SU-DHL-6 (cell line): ENCODE results near the gene HCFC1.

Experiments used
- EZH2phosphoT487 ChIP-seq: fragments of 200-600 bp; sonication (generic), shearing (Covaris generic); conservative IDR thresholded peaks from 2 replicates; pipeline ENCODE4 v1.6.1; 2018; ENCODE audit warnings: mild to moderate bottlenecking, antibody characterized with exemption, low read length, moderate library complexity, mixed read lengths
- TF ChIP-seq, protein P1 (sequence below): fragments of 200-600 bp; sonication (generic); IDR thresholded peaks from one replicate; pipeline ENCODE4 v1.5.1; 2017; ENCODE audit warnings: antibody characterized with exemption, mild to moderate bottlenecking, low read length, moderate library complexity; ENCODE audit not compliant: insufficient read depth, poor library complexity, severe bottlenecking

DNA sequence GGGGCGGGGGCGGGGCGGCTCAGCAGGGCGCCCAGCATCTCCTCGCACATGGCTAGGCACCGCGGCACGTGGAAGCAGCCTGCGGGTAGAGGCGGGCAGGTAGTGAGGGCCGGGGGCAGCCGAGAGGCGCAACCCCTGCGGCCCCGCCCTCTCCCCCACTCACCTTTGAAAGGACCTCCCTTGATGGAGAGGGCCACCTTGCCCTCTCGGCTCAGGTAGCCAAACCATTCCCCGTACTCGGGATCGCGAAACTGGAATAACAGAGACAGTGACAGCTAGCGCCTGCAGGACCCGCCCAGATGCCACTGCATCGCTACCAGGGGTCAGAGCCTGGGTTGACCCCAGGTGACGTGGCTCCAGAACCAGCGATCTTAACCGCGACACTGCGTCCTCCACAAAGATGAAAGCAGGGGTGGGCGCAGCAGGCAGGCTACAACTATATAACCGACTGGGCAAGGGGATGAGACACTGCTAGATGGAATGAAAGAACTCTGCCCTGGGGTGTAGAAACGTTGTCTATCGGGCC lies 36.2 kb downstream of the HCFC1 start:
- TF ChIP-seq, protein P1, sequence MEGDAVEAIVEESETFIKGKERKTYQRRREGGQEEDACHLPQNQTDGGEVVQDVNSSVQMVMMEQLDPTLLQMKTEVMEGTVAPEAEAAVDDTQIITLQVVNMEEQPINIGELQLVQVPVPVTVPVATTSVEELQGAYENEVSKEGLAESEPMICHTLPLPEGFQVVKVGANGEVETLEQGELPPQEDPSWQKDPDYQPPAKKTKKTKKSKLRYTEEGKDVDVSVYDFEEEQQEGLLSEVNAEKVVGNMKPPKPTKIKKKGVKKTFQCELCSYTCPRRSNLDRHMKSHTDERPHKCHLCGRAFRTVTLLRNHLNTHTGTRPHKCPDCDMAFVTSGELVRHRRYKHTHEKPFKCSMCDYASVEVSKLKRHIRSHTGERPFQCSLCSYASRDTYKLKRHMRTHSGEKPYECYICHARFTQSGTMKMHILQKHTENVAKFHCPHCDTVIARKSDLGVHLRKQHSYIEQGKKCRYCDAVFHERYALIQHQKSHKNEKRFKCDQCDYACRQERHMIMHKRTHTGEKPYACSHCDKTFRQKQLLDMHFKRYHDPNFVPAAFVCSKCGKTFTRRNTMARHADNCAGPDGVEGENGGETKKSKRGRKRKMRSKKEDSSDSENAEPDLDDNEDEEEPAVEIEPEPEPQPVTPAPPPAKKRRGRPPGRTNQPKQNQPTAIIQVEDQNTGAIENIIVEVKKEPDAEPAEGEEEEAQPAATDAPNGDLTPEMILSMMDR, result no peak
- no peak for TF ChIP-seq EZH2phosphoT487
